Measurements from ENCODE around the gene SCML2. TPM values are rescaled to one million over a fixed set of nuclear protein-coding genes. Genes with fewer than 3 reads are reported as not detected.

Gene SCML2
- total and polyA plus RNA-seq, 2 of the 8 experiments (the other 6 are each of a cell fraction or from before 2014, with no cell fraction given) = 14.6 to 18.9 TPM

GRCh38 chrX:18348047-18348446 lies 6.4 kb downstream of the SCML2 start (continued):
- TF ChIP-seq CTCF (IDR thresholded peaks at IDR 0.05; ENCODE audit: control extremely low read depth in 1 of 3, insufficient read depth in 1 of 3, low read depth in 1 of 3, low read length in 3 of 3) (no peak), GABPA (IDR thresholded peaks at IDR 0.05; ENCODE audit: borderline replicate concordance, insufficient read depth, low read length) (no peak), ATF3 (IDR thresholded peaks at IDR 0.05; ENCODE audit: insufficient read depth, low read depth, low read length) (no peak), E2F6 (IDR thresholded peaks at IDR 0.05) (no peak), GTF2F1 (IDR thresholded peaks at IDR 0.05; ENCODE audit: borderline replicate concordance, low read depth, low read length) (no peak)
